GM18526 (cell line): ENCODE measurements around the gene RAPGEF6.

Experiments
- POLR2A ChIP-seq: IDR thresholded peaks from 3 replicates; pipeline ENCODE4 v1.6.1; 2011; ENCODE audit not compliant: insufficient read length; ENCODE audit errors: extremely low read depth

RAPGEF6 gene

GRCh38 chr5:131579917-131580671 lies 54.9 kb downstream of the RAPGEF6 start:
- no peak for TF ChIP-seq POLR2A

DNA sequence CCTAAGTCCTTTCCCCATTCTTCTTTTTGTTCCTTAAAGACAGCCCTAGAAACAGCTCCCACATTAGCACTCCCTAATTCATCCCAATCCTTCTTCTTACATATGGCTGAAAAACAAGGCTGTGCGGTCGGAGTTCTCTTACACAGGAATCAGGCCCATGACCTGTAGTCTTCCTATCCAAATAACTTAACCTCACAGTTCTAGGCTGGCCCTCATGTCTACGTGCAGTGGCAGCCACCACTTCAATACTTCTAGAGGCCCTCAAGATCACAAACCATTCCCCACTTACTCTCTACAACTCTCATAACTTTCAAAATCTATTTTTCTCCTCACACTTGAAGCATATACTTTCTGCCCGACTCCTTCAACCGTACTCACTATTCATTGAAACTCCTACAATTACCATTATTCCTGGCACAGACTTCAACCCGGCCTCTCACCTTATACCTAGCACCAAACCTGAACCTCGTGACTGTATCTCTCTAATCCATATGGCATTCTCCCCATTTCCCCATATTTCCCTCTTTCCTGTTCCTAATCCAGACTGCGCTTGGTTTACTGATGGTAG lies 59.3 kb downstream of the RAPGEF6 start:
- TF ChIP-seq POLR2A, result no peak

DNA sequence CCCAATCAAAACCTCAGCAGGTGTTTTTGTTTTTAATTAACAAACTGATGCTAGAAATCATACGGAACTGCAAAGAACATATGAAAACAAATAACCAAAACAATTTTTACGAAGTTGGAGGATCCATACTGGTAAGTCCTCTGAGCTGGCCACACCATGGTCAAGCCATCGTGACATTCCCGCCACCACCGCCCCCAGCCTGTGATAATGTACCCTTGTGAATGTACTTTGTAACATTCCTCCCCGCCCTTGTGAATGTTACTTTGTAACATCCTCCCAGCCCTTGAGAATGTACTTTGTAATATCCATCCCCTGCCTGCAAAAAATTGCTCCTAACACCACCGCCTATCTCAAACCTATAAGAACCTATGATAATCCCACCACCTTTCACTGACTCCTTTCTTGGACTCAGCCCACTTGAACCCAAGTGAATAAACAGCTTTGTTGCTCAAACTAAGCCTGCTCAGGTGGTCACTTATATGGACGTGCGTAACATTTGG lies 63.3 kb downstream of the RAPGEF6 start:
- no peak for TF ChIP-seq POLR2A

GRCh38 chr5:131570757-131571156 lies 64.3 kb downstream of the RAPGEF6 start:
- TF ChIP-seq POLR2A, result no peak

DNA sequence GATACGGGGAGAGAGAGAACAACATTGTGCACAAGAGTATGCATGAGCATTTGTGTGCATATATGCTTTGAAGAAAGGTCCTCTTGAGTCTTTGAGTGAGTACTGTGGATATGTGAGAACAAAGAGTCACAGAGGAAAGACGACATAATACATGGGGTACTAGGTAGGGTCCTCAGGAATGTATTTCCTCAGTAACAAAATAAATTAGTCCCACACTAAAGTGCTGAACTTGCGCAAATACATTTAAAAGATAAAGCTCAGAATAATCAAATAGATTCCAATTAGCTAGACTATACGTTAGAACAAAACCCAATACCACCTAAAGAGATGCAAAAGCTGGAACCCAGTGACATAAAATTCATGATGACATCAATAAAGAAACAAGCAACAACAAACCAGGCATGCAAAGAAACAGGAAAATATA lies 70.8 kb downstream of the RAPGEF6 start:
- TF ChIP-seq POLR2A, result no peak

- no peak for TF ChIP-seq POLR2A
Measured at GRCh38 chr5:131563434-131564228, 71.4 kb downstream of the RAPGEF6 start.

GRCh38 chr5:131550606-131551005 lies 84.4 kb downstream of the RAPGEF6 start:
- no peak for TF ChIP-seq POLR2A

- TF ChIP-seq POLR2A, result no peak
Measured at GRCh38 chr5:131548176-131548575, 86.9 kb downstream of the RAPGEF6 start.

DNA sequence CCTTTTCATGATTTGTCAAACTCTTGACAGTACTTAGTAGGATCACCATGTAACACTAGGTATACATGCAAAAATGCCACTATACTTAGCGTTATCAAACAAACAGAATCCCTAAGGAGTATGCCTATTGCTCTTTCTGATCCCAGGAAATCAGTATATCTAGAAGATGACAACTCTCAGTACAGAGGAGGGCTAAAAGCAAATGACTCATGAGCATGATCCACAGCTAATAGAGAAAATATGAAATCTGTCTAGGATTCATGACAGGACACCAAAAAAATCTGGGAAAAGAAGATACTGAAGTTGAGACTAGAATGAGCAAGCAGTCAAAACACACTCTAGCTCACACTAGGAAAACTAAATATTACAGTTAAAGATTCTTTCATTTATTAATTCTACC lies 89.2 kb downstream of the RAPGEF6 start:
- no peak for TF ChIP-seq POLR2A

- TF ChIP-seq POLR2A, result no peak
Measured at GRCh38 chr5:131542723-131543122, 92.3 kb downstream of the RAPGEF6 start.

DNA sequence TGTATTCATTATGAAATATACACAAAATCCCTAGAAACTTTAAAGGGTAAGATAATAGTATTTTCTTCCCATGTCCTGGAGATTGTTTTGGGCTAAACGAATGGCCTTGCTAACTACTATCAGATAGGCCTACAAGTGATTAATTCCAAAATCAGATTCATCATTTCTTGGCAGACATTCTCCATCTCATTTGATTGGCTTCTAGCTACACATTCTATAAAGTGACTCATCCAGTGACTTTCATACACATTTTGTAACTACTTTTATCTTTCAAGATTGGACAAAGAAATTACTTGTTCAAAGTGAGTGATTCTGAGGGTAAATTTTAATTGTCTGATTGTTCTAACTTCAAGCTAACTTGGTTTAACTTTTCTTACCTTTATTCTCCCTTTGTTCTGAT lies 93.3 kb downstream of the RAPGEF6 start:
- TF ChIP-seq POLR2A, result no peak

DNA sequence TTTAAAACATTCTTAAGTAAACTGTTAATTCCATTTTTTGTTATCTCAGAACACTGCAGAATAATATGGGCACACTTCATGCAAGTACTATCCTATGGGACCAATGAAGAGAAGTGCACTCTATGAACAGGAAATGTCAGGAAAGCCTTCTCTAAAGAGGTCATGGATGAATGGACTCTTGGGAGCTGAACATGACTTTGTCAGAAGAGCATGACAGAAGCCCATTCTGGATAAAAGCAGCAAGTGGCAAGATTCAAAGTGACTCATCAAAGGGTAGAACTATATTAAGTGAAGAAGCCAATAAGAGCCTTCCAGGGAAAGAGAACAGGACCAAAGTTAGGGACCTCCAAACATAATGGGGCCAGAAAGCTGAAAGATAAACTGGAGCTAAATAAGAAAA lies 94.0 kb downstream of the RAPGEF6 start:
- TF ChIP-seq POLR2A, result no peak

DNA sequence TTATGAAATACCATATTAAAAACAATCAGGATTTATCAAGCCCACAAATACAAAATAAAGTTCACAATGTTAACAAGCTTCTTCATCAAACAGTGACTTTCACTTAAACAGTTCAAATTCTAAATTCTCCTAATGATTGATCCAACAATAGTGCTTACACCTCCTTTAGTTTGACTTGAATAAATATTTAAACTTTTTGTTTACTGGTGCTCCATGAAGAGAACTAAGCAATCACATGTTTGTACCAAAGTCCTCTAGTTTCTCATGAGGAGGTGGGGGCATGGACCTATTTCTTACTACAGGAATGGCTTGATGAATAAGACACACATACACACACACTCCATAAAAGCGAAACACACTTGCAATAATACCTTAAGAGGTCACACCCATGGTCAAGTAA lies 95.8 kb downstream of the RAPGEF6 start:
- TF ChIP-seq POLR2A, result no peak

GRCh38 chr5:131538177-131538593 lies 96.8 kb downstream of the RAPGEF6 start:
- TF ChIP-seq POLR2A, result no peak

GRCh38 chr5:131536850-131537448 lies 98.1 kb downstream of the RAPGEF6 start:
- no peak for TF ChIP-seq POLR2A
